Testis (tissue), 2 donors: ENCODE data around the gene DNAJB7.
"Not testable (repeated sequence)": the region's sequence is repeated elsewhere in the genome, so short reads cannot be mapped to it uniquely, and the experiment has no call there.

Experiments used
- CTCF ChIP-seq, 3 experiments: fragments of 450-650 bp in 2 of 3; fragments of 200-600 bp in 1 of 3; sonication (generic) in 1 of 3; IDR thresholded peaks; one replicate each; pipeline ENCODE4 v1.5.1; 2016 to 2019; ENCODE audit warnings: antibody characterized with exemption in 3 of 3, mild to moderate bottlenecking in 2 of 3, moderate library complexity in 1 of 3
- POLR2A ChIP-seq: fragments of 450-650 bp; IDR thresholded peaks from one replicate; pipeline ENCODE4 v1.6.1; 2017; ENCODE audit warnings: antibody characterized with exemption, mild to moderate bottlenecking, moderate library complexity

GRCh38 chr22:40868379-40868778 lies 6.5 kb upstream of the DNAJB7 start:
- TF ChIP-seq CTCF (IDR thresholded peaks at IDR 0.05); POLR2A: not testable (repeated sequence)
